Liver (tissue), 3 donors: ENCODE data around the gene PPP2R3A.

Source experiments
- EGR1 ChIP-seq, 2 donors: IDR thresholded peaks; 2 replicates each; pipeline ENCODE4 v1.6.1; 2016 to 2018; ENCODE audit warnings: antibody characterized with exemption in 2 of 2, low read depth in 2 of 2
- FOXA1 ChIP-seq: IDR thresholded peaks from 2 replicates; pipeline ENCODE4 v1.6.1; 2016; ENCODE audit warnings: antibody characterized with exemption
- JUND ChIP-seq, 2 donors: IDR thresholded peaks; 2 replicates each; pipeline ENCODE4 v1.6.1; 2016; ENCODE audit warnings: antibody characterized with exemption in 2 of 2
- NR2F2 ChIP-seq: IDR thresholded peaks from 2 replicates; pipeline ENCODE4 v1.6.1; 2016; ENCODE audit warnings: antibody characterized with exemption
- RAD21 ChIP-seq, 2 donors: IDR thresholded peaks; 2 replicates each; pipeline ENCODE4 v1.6.1; 2016; ENCODE audit warnings: antibody characterized with exemption in 2 of 2, mild to moderate bottlenecking in 2 of 2
- REST ChIP-seq: IDR thresholded peaks from 2 replicates; pipeline ENCODE4 v1.6.1; 2016; ENCODE audit warnings: antibody characterized with exemption, mild to moderate bottlenecking
- SP1 ChIP-seq: IDR thresholded peaks from 2 replicates; pipeline ENCODE4 v1.6.1; 2018; ENCODE audit warnings: antibody characterized with exemption, mild to moderate bottlenecking
- TAF1 ChIP-seq: conservative IDR thresholded peaks from 2 replicates; pipeline ENCODE4 v1.6.1; 2016; ENCODE audit warnings: antibody characterized with exemption, mild to moderate bottlenecking
- YY1 ChIP-seq: IDR thresholded peaks from 2 replicates; pipeline ENCODE4 v1.6.1; 2016; ENCODE audit warnings: antibody characterized with exemption, mild to moderate bottlenecking
- TF ChIP-seq, protein P1 (sequence below): fragments of 150-350 bp; IDR thresholded peaks from 2 replicates; pipeline ENCODE4 v1.5.1; 2017; ENCODE audit warnings: improper control_type of control experiment, low read depth, low read length; ENCODE audit not compliant: missing input control
- TF ChIP-seq, protein P2 (sequence below): IDR thresholded peaks from 2 replicates; pipeline ENCODE4 v1.6.1; 2016; ENCODE audit warnings: antibody characterized with exemption
- donor health status: healthy.
- donor health status: healthy.

DNA sequence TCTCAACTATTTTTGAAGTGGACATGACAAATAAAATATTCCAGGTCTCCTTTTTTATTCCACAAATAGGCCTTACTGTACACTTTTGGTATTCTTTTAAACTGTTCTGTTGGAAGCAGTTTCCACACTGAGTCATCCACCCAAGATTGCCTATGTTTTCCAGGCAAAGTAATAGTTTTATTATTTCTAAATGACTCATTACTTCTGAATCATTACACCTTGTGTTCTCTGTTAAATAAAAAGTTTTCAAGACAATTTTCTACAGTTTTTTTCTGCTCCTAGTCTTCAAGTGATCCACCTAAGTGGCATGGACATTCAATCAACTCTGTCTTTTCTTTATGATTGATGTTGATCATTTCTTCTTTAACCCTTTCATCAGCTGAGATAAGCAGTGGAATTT, 26.5 kb downstream of the PPP2R3A start:
- TF ChIP-seq, protein P1, sequence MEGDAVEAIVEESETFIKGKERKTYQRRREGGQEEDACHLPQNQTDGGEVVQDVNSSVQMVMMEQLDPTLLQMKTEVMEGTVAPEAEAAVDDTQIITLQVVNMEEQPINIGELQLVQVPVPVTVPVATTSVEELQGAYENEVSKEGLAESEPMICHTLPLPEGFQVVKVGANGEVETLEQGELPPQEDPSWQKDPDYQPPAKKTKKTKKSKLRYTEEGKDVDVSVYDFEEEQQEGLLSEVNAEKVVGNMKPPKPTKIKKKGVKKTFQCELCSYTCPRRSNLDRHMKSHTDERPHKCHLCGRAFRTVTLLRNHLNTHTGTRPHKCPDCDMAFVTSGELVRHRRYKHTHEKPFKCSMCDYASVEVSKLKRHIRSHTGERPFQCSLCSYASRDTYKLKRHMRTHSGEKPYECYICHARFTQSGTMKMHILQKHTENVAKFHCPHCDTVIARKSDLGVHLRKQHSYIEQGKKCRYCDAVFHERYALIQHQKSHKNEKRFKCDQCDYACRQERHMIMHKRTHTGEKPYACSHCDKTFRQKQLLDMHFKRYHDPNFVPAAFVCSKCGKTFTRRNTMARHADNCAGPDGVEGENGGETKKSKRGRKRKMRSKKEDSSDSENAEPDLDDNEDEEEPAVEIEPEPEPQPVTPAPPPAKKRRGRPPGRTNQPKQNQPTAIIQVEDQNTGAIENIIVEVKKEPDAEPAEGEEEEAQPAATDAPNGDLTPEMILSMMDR = no peak
- TF ChIP-seq FOXA1 = no peak
- TF ChIP-seq JUND (IDR thresholded peaks at IDR 0.05) = no peak
- no peak for TF ChIP-seq REST
- no peak for TF ChIP-seq TAF1
- no peak for TF ChIP-seq YY1
- TF ChIP-seq EGR1 (IDR thresholded peaks at IDR 0.05; ENCODE audit: low read depth in 2 of 2) = no peak
- TF ChIP-seq SP1 = no peak
- no peak for TF ChIP-seq RAD21 (IDR thresholded peaks at IDR 0.05)
- no peak for TF ChIP-seq NR2F2
- TF ChIP-seq, protein P2, sequence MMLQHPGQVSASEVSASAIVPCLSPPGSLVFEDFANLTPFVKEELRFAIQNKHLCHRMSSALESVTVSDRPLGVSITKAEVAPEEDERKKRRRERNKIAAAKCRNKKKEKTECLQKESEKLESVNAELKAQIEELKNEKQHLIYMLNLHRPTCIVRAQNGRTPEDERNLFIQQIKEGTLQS = no peak
